ENCODE data around the gene MYL3.

- TF ChIP-seq CTCF (conservative IDR thresholded peaks at IDR 0.05; ENCODE audit: low read depth in 2 of 2) (no peak), POLR2AphosphoS5 (IDR thresholded peaks at IDR 0.05; ENCODE audit: low read depth) (no peak), REST (IDR thresholded peaks at IDR 0.05; ENCODE audit: unreplicated experiment) (no peak), CREB1 (CRISPR knock-in tag; IDR thresholded peaks at IDR 0.05; ENCODE audit: low read depth) (no peak), ZNF331 (CRISPR knock-in tag; IDR thresholded peaks at IDR 0.05; ENCODE audit: low read depth) (no peak), EZH2 (IDR thresholded peaks at IDR 0.05; ENCODE audit: low read depth, unreplicated experiment) (no peak), STAT1 (IDR thresholded peaks at IDR 0.05; ENCODE audit: unreplicated experiment) (no peak), JUNB (IDR thresholded peaks at IDR 0.05; ENCODE audit: unreplicated experiment) (no peak), EZH2phosphoT487 (IDR thresholded peaks at IDR 0.05; ENCODE audit: unreplicated experiment) (no peak)
Observed at GRCh38 chr3:46824211-46824970, 38.9 kb downstream of the MYL3 start.
